SK-N-DZ (cell line): Measurements from ENCODE around the gene TMCC2.

Experiments
- DNase-seq: peaks from one replicate; pipeline ENCODE4 v3.0.0-alpha.2; 2015; ENCODE audit warnings: low spot score

TMCC2 gene

DNA sequence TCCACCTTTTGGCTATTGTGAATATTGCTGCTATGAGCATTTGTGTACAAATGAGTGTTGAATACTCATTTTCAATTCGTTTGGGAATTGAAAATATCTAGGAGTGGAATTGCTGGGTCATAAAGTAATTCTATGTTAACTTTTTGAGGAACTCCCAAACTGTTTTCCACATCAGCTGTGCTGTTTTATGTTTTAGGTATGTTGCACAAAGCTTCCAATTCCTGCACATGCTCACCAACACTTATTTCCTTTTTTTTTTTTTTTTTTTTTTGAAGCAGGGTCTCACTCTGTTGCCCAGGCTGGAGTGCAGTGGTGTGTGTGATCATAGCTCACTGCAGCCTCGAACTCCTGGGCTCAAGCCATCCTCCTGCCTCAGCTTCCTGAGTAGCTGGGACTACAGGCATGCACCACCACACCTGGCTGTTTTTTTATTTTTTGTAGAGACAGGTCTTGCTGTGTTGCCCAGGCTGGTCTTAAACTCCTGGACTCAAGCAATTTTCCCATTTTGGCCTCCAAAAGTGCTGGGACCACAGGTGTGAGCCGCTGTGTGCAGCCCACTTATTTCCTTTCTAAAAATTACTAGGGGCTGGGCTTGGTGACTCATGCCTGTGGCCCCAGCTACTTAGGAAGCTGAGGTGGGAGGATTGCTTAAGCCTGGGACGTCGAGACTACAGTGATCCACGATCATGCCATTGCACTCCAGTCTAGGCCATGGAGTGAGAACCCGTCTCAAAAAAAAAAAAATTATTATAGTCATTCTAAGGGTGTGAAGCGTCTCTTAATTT lies 33.4 kb downstream of the TMCC2 start:
- DNase-seq: no peak

DNA sequence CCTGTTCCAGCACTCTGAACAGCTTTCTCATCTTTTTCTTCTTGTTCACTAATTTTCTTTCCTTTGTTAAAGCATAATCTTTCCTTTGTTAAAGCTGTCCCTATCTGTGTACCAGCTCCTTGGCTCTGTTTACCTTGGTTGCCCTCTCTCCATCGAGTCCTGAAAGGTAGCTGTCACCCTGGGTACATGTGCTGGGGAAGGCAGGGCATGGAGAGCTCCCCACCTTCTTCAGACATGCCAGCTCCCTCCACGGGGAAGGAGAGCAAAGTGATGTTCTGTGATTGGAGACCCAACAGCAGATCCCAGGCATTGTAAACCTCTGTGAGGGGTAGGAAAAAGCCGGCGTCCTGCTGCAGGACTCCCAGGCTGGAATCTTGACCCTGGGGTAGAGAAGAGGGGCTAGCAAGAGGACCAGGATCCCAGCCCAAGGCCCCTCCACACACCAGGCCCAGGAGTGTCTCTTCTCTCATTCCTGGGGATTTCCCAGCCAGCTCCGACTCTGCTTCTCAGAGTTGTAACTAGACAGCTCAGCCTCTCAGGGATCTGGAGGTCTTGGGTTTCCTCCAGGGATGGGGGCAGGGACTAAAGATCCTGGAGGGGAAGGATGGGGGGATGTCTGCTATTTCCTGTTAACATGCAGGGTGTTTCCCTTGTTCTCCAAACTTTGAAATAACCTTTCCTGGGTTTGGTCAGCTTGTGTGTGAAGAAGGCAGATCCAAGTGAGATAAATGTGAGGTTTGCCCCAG lies 34.4 kb downstream of the TMCC2 start:
- no peak for DNase-seq

DNA sequence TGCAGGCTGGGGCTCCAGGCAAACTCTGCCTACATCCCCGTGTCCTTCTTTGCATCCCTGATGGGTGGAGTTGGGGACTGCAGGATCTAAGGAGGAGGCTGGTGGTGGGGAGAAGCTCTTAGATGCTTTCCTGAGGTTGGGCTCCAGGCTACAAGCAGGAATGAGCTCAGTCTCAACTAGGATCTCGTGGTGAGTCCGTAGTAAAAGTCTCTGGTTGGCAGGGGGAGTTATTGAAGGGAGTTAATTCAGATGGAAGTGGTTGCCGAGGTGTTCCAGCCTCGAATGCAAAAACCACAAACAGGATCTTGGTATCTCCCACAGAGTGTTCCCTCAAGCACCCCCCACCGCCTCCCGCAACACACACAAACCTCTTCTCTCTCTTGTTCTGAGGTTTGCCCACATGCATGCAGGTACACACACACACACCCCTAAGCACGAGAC lies 35.0 kb downstream of the TMCC2 start:
- no peak for DNase-seq

DNA sequence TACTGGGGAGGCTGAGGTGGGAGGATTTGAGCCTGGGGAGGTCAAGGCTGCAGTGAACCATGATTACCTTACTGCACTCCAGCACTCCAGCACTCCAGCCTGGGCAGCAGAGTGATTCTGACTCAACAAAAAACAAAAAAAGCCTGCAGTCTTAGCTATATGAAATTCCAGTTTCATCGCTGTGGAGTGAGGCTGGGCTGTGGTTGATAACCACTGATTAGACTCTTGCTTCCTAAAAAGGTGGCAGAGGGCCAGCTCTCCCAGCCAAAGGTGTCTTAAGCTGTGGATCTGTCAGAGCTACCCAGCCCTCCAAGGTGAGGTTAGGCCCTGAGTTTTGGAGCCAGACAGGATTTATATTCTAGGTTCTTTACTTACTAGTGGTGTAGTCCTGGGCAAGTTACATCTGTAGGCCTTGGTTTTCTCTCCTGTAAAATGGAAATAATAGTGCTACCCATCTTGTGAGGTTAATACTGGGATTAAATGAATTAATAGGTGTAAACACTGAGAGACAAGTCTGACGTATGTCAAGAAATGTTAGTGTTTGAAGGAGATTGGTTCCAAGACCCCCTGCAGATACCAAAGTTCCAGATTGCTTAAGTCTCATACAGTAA lies 35.9 kb downstream of the TMCC2 start:
- DNase-seq: no peak

DNA sequence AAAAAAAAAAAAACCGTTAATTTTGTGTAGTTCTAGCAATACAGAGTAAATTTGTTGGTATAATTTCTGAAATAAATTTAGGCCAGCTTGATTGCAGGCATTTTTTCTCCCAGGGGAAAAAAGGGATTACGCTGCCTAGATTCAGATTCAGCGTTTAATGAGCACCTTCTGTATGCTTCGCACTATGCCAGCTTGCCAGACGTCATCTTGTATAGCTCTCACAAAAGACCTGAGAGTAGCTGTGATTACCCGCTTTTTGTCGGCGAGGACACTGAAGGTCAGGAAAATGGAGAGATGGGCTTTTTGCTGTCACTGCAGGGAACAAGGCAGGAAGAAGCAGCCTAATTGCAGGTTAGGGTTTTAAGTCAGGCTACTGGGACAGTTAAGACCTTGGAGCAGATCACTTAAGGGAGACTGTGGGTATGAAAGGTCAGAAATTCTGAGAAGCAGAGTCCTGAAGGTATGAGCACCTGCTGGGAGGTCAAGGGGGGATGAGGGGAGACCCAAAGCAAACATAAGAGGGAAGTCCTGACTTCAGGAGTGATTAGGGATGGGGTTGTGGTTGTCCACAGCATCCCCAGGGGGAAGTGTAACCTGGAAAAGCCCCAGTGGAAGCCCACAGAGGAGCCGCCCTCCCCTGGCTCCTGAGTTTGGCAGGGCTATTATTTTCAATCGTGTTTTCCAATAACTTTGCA lies 39.0 kb downstream of the TMCC2 start:
- DNase-seq: no peak

DNA sequence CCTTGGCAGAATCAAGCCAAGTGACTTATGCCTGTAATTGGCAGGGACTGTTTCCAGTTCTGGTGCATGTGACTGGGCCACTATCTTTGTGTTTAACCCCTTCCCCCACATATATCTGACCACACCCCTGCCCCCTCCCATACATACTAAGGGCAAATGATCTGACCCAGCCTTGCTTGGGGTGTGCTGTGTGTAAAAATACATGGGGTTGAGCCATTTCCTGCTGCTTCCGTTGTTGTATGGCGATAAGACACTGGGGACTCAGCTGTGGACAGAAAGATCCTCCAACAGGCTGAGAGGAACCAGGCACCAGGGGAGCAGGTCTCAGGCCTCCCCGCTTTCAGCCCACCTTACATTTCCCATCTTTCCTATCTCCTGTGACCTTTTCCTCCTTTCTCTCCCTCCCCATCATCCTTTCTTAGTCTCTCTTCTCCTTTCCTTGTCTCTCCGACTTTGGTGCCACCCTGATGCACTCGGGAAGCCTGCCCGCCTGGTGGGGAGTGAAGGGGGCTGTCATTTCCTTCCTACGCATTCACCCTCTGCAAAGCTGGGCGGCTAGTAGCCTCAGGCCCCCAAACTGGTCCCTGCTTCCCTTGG lies 39.7 kb downstream of the TMCC2 start:
- no peak for DNase-seq

DNA sequence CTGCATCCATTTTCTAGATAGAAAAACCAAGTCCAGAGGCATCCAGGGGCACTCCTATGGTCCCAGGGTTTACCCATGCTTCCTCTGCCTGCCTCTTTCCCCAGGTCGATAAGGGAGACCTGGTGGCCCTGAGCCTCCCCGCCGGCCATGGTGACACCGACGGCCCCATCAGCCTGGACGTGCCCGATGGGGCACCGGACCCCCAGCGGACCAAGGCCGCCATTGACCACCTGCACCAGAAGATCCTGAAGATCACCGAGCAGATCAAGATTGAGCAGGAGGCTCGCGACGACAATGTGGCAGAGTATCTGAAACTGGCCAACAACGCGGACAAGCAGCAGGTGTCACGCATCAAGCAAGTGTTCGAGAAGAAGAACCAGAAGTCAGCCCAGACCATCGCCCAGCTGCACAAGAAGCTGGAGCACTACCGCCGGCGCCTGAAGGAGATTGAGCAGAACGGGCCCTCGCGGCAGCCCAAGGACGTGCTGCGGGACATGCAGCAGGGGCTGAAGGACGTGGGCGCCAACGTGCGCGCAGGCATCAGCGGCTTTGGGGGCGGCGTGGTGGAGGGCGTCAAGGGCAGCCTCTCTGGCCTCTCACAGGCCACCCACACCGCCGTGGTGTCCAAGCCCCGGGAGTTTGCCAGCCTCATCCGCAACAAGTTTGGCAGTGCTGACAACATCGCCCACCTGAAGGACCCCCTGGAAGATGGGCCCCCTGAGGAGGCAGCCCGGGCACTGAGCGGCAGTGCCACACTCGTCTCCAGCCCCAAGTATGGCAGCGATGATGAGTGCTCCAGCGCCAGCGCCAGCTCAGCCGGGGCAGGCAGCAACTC lies 41.3 kb downstream of the TMCC2 start:
- no peak for DNase-seq

DNA sequence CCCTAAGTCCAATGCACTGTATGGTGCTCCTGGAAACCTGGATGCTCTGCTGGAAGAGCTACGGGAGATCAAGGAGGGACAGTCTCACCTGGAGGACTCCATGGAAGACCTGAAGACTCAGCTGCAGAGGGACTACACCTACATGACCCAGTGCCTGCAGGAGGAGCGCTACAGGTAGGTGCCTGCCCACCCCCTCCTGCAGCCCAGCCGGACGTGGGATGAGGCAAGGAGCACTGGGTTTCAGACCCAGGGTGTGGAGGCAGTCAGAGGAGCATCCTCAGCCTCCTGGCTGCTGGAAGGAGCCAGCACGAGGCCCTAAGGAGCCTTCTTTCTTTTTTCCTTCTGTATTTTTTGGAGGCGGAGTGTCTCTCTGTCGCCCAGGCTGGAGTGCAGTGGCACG lies 42.0 kb downstream of the TMCC2 start:
- no peak for DNase-seq

DNA sequence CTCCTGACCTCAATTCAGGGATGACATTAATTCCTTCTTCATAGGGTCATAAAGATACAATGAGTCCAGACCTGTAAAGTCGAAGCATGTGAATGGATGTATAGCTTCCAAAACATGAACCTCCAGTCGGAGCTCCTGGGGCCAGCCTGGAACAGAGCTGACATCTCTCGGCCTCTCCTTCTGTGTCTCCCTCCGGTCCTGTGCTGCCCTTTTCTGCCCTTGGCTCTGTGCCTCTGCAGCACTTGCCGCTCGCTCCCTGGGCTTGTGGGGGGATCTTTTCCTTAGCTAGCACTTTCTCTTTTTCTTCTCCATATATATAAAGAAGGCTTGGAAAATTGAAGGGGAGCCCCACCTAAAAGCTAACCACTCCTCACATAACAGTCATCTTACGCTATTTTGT lies 42.5 kb downstream of the TMCC2 start:
- no peak for DNase-seq

DNA sequence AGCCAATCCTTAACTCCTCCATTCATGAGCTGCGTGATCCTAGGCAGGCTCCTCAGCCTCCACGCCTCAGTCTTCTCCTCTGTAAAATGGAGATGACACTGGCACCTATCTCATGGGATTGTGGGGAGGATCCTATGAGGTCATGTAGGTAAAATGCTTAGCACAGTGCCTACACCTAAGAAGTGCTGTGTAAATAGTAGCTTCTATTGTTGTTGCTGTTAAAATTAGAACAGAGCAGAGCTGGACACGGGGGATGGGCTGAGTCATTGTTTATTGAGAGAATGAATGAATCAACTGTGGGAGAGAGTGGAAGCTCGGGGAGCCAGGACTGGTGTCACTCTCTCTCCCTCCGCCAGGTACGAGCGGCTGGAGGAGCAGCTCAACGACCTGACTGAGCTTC lies 43.0 kb downstream of the TMCC2 start:
- no peak for DNase-seq

DNA sequence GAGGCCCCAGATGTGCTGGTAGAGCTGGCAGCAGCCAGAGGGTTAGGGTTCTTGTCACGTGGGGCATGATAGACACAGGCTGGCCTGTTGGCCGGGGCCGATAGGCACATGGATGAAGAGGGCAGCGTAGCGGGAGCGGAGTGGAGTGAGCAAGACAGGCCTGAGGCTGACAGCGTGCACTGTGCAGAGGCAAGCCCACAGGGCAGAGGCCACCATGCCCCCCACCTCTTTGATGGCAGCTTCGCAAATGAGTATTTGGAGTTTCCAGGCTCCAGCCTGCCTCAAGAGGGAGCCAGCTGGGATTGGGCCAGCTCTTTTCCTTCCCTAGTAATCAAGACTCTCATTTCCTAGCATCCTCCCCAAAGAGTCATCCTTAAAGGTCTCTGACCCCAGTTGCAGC lies 43.5 kb downstream of the TMCC2 start:
- no peak for DNase-seq

DNA sequence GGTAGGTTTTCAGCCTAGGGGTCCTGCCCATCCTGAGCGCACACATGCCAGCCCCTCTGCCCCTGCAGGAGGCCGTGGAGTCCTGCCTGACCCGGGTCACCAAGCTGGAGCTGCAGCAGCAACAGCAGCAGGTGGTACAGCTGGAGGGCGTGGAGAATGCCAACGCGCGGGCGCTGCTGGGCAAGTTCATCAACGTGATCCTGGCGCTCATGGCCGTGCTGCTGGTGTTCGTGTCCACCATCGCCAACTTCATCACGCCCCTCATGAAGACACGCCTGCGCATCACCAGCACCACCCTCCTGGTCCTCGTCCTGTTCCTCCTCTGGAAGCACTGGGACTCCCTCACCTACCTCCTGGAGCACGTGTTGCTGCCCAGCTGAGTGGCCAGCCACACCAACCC lies 44.0 kb downstream of the TMCC2 start:
- DNase-seq: no peak

DNA sequence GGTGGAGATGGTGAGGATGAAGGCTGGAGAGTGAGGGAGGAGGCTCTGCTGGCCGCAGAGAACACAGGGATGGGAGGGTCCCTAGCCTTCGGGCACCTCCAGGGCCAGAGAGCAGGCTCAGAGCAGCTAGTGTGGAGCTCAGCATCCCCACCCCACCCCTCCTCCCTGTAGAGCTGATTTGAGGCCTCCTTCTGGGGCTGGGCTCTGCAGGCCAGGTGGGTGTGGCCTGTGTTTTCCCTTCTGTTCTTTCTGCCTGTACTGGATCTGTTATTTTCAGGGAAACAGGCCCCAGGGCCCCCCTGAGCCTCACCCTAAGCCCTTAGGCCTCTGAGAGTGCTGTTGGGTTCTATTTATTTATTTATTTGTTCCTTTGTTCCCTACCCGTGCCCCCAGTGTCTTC lies 44.8 kb downstream of the TMCC2 start:
- no peak for DNase-seq

DNA sequence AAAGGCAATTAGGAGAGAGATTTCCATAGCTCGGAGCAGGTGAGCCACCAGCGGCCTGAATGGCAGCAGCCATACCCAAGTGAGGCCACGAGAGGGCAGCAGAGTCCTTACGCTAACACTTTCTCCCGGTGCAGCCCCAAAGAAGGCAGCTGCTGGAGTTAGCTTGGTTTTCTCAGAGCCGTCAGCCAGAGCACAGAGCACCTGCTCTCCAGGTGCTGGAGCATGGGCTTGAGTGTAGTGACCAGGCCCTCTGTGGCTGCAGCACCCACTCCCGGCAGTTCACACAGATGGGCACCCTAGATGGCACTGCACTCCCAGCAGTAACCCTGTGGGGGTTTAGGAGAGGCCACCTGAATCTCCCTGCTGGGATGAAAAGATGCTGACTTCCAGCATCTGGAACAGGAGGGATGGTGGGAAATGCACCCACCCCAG lies 45.8 kb downstream of the TMCC2 start:
- peak; percentile 81 for DNase-seq

DNA sequence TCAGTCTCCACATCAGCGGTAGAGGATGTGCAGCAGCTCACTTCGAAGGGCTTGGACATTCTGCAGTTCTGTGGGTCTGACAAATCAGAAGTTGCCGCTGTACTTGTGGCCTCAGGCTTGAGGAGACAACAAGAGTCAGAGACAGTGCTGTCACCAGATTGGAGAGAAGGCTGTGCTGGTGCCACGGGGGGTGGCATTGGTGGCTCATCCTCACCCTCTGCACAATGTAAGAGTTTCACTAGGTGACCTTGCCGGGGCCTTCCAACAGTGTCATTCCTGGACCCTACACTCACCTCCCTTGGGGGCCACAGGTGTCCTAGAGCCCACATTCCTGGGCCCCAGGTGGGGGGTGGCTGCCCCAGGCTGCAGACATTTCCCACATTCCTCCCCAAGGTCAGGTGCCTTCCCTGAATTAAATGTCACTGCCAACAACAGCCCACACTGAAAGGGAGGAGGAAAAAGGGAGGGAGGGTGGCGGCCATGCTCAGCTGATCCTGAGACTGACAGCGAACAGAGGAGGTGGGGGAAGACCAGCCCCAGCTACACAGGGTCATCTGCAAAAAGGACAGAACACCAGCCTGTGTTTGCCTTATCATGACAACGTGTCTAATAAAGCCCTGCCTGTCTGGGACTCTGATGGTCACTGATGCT lies 46.4 kb downstream of the TMCC2 start:
- no peak for DNase-seq

DNA sequence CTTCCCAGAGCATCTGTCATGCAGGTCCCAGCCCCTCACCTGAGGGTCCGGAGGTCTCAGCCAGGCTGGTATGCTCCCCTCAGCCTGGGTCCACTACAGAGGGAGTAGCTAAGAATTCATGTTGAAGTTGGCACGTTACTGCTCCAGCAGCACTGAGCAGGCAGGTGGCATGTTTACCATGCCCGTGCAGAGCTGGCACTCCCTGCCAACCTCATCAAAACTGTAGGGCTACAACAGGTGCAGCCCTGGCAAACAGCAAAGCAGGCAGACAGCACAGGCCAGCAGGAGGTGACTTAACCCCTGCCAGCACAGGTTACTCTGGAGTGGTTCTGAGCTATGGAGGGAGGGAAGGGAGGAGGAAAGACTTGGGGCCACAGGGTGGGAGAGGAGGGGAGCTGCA lies 47.4 kb downstream of the TMCC2 start:
- DNase-seq: no peak

DNA sequence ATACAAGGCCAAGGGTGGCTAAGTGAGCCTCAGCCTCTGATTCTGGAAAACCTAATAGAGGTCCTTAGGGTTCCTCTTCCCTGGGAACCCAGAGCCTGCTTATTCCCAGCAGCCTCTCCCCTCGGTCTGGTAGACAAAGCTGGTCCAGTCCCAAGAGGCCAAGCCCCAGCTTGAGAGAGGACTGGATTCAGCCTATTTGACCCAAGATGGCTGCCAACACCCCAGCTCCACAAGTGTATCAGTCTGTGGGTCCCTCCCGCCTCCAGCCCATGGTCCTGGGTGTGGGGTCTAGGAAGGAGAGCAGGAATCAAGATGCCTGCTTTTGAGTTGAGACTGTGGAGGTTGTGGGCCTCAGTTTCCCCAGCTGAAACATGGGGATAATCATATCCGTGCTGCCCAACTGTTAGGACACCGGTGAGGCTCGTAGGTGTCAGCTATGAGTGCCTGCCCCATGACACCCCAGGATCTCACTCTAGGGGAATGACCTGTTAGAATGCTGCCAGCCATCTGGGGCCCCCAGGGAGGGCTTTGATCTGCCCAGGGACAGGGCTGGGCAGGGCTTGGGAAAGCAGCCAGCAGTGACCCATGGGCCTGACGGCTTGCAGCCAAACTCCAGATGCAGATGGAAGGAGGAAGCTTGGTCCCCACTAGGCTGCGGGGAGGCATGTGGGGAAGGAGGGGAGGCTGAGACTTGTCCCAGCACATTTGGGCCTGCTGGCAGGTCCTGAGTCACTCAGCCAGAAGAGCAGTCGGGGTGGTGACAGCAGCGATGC lies 48.4 kb downstream of the TMCC2 start:
- DNase-seq: no peak

DNA sequence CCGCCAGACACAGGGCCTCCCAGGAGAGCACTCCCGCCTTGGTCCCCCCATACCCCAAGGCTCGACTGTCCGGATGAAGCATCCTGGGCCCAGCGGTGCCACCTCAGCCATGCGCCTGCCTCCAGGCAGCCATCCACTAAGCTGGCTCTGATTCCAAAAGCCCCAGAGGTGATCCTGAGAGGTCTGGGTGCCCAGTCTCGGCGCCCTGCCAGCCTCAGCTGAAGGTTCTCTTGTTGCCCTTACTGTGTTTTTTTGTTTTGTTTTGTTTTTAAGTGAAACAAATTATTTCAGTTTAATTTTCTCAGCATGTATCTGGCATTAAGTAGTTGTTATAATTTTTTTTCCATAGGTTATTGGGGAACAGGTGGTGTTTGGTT lies 48.9 kb downstream of the TMCC2 start:
- no peak for DNase-seq

DNA sequence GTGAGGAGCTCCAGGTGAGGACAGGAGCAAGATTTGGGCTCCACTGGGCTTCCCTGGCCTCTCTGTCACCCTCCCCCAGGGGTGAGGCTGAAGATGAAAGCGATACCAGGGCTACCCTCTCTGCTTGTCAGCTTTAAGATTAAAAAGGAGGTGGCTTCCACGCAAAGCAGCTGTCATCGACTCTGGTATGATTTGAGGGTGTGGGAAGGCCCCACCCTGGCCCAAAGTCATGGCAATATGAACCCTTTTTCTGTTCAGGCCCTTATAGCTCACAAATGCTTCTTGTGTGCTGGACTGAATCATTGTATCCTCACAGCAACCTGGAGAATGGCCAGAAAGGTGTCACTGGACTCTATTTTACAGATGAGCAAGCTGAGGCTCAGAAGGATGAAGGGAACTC lies 52.2 kb downstream of the TMCC2 start:
- DNase-seq: no peak
